B cell (primary cell): ENCODE results near the gene ITIH3. TPM values are rescaled to one million over a fixed set of nuclear protein-coding genes. Genes with fewer than 3 reads are reported as not detected.

Experiments used
- ATAC-seq: fragments of 200-7000 bp; cut with Tn5 transposase; one replicate; pipeline ENCODE4 v1.10.0; 2021; ENCODE audit warnings: low read depth, mild to moderate bottlenecking, moderate number of reproducible peaks, moderate library complexity
- CTCF ChIA-PET: fragments of 350-600 bp; sonication (Branson Sonifier 250); formaldehyde crosslinking; loops from one replicate; lab custom pipeline; 2021; ENCODE audit warnings: antibody characterized with exemption, inconsistent platforms; lab: Charles Lee
- POLR2A ChIA-PET: fragments of 350-600 bp; sonication (Branson Sonifier 250); formaldehyde crosslinking; loops from one replicate; lab custom pipeline; 2021; ENCODE audit warnings: antibody characterized with exemption; lab: Charles Lee
- DNase-seq: peaks from one replicate; pipeline ENCODE4 v3.0.0; 2013
- H2AFZ ChIP-seq: 2 replicates; pipeline ENCODE4 v1.6.1; 2012; ENCODE audit warnings: mild to moderate bottlenecking, low read depth, low read length; ENCODE audit not compliant: insufficient read depth, poor library complexity, severe bottlenecking
- H3K27ac ChIP-seq, 2 donors: 1 replicate in 1 of 2; 2 replicates in 1 of 2; pipeline ENCODE4 v1.5.1; 2012 to 2013; ENCODE audit warnings: low read length in 2 of 2, mild to moderate bottlenecking in 2 of 2, moderate library complexity in 1 of 2
- H3K27me3 ChIP-seq, 4 experiments: fragments of 200-600 bp in 1 of 4; sonication (generic) in 1 of 4; replicated peaks in 1 of 4; 1 replicate in 2 of 4; 2 replicates in 2 of 4; pipeline versions ENCODE4 v1.6.1 to v1.7.0; 2013 to 2016; ENCODE audit warnings: low read length in 3 of 4, mild to moderate bottlenecking in 2 of 4, mixed read lengths in 1 of 4, moderate library complexity in 1 of 4; ENCODE audit not compliant: insufficient read depth in 4 of 4, control insufficient read depth in 3 of 4; ENCODE audit errors: control extremely low read depth in 1 of 4
- H3K36me3 ChIP-seq, 2 experiments: replicated peaks in 1 of 2; 1 replicate in 1 of 2; 2 replicates in 1 of 2; pipeline versions ENCODE4 v1.6.1 to v1.7.1; 2013; ENCODE audit warnings: low read length in 1 of 2; ENCODE audit not compliant: insufficient read depth in 2 of 2, control insufficient read depth in 1 of 2; ENCODE audit errors: control extremely low read depth in 1 of 2, extremely low read depth in 1 of 2
- H3K4me1 ChIP-seq, 2 donors: fragments of 200-600 bp in 1 of 2; sonication (generic) in 1 of 2; 1 replicate in 1 of 2; 2 replicates in 1 of 2; pipeline versions ENCODE4 v1.5.1 to v1.6.1; 2013 to 2017; ENCODE audit warnings: low read length in 2 of 2; ENCODE audit not compliant: control insufficient read depth in 2 of 2, insufficient read depth in 2 of 2
- H3K4me2 ChIP-seq: replicated peaks from 2 replicates; pipeline ENCODE3; 2012; ENCODE audit warnings: mild to moderate bottlenecking, low read depth, low read length; ENCODE audit not compliant: poor library complexity, severe bottlenecking
- H3K4me3 ChIP-seq, 5 experiments: fragments of 200-600 bp in 1 of 5; sonication (generic) in 1 of 5; 1 replicate in 3 of 5; 2 replicates in 2 of 5; pipeline versions ENCODE4 v1.5.1 to v1.7.0; 2011 to 2016; ENCODE audit warnings: low read length in 4 of 5, mild to moderate bottlenecking in 4 of 5, low read depth in 2 of 5, control low read depth in 1 of 5, moderate library complexity in 1 of 5; ENCODE audit not compliant: insufficient read depth in 1 of 5; ENCODE audit errors: control extremely low read depth in 1 of 5, extremely low read depth in 1 of 5
- H3K79me2 ChIP-seq: fragments of 200-600 bp; sonication (generic); one replicate; pipeline ENCODE4 v1.6.0; 2016; ENCODE audit warnings: low read length; ENCODE audit not compliant: control insufficient read depth, insufficient read depth
- H3K9ac ChIP-seq: fragments of 200-600 bp; sonication (generic); 2 replicates; pipeline ENCODE4 v1.6.1; 2017; ENCODE audit warnings: mild to moderate bottlenecking, low read length, moderate library complexity
- H3K9me3 ChIP-seq, 3 donors: one replicate each; pipeline versions ENCODE4 v1.6.1 to v1.7.1; 2013; ENCODE audit warnings: low read length in 2 of 3; ENCODE audit not compliant: control insufficient read depth in 2 of 3, insufficient read depth in 1 of 3; ENCODE audit errors: control extremely low read depth in 1 of 3
- H4K20me1 ChIP-seq: 2 replicates; pipeline ENCODE4 v1.6.0; 2012; ENCODE audit warnings: mild to moderate bottlenecking, low read length; ENCODE audit not compliant: insufficient read depth, control insufficient read depth, poor library complexity, severe bottlenecking
- H3K27ac Mint-ChIP-seq: one replicate; pipeline ENCODE4 v1.8.0; 2021; ENCODE audit warnings: mixed read lengths
- H3K27me3 Mint-ChIP-seq: one replicate; pipeline ENCODE4 v1.8.0; 2021; ENCODE audit warnings: mixed read lengths
- H3K4me1 Mint-ChIP-seq: one replicate; pipeline ENCODE4 v1.8.0; 2021; ENCODE audit warnings: mixed read lengths
- H3K4me3 Mint-ChIP-seq: one replicate; pipeline ENCODE4 v1.8.0; 2021; ENCODE audit warnings: mixed read lengths
- H3K9me3 Mint-ChIP-seq: one replicate; pipeline ENCODE4 v1.8.0; 2022; ENCODE audit warnings: mixed read lengths; ENCODE audit not compliant: insufficient read depth
- EZH2 ChIP-seq: IDR thresholded peaks from 2 replicates; pipeline ENCODE4 v1.6.1; 2012; ENCODE audit warnings: borderline replicate concordance, low read depth, mild to moderate bottlenecking, moderate library complexity, low read length; ENCODE audit not compliant: insufficient read depth, poor library complexity, severe bottlenecking
- WGBS: methylation state at CpG from one replicate; pipeline ENCODE4 v1.1.5; 2013; ENCODE audit warnings: missing lambda C conversion rate; ENCODE audit not compliant: insufficient coverage; 5-methylcytosine and 5-hydroxymethylcytosine counted together
- intact Hi-C: fragments of 100-400 bp; cut with micrococcal nuclease; formaldehyde crosslinking; loops from one replicate; pipeline ENCODE4 v1.10.0; 2022
- polyA plus RNA-seq: library from polyadenylated mRNA; depleted of rRNA; stranded (reverse); fragments of >200 nt; gene quantifications from 2 replicates; pipeline ENCODE4 v1.2.3, GENCODE V29; 2012
- total RNA-seq, 2 donors: library from RNA; stranded (reverse); fragments of 120-200 nt in 1 of 2; gene quantifications; 1 replicate in 1 of 2; 2 replicates in 1 of 2; pipeline versions ENCODE4 v1.2.3 to v1.2.4, GENCODE V29; 2013 to 2022
- TF ChIP-seq, protein P1 (sequence below): fragments of 200-600 bp; IDR thresholded peaks from one replicate; pipeline ENCODE4 v1.8.0; 2022; ENCODE audit warnings: antibody characterized with exemption, mild to moderate bottlenecking

ITIH3 gene
- total and polyA plus RNA-seq, 2 donors (not counting 1 experiment from before 2014, with no cell fraction given), result not detected

DNA sequence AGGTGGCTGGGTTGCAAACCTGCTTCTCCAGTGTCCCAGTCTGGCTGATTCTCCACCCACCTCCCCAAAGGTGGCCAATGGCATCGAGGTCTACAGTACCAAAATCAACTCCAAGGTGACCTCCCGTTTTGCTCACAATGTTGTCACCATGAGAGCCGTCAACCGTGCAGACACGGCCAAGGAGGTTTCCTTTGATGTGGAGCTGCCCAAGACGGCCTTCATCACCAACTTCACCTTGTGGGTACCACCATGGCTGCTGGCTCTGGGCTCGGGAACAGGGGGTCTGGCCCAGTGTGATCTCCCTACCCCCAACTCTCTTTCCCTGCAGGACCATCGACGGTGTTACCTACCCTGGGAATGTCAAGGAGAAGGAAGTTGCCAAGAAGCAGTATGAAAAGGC is 1.8 kb downstream of the ITIH3 start:
- DNase-seq, result no peak
- H3K9me3 Mint-ChIP-seq, result no peaks in the 10 kb centered on the region
- Histone ChIP-seq H3K9ac (no peak overlapping the region), H3K36me3 (no peaks in the 10 kb centered on the region), H3K27me3 (no peaks in the 10 kb centered on the region), H3K9me3 (no peaks in the 10 kb centered on the region), H3K27ac (no peak overlapping the region), H3K4me3 (no peak overlapping the region), H3K4me1 (no peaks in the 10 kb centered on the region), H2AFZ (no peak overlapping the region), H3K79me2 (no peaks in the 10 kb centered on the region), H4K20me1 (no peaks in the 10 kb centered on the region), H3K4me2 (no peak overlapping the region)
- H3K4me1 Mint-ChIP-seq, result no peaks in the 10 kb centered on the region
- CTCF ChIA-PET, result no interaction called here
- no peaks in the 10 kb centered on the region for H3K27me3 Mint-ChIP-seq
- TF ChIP-seq, protein P1, sequence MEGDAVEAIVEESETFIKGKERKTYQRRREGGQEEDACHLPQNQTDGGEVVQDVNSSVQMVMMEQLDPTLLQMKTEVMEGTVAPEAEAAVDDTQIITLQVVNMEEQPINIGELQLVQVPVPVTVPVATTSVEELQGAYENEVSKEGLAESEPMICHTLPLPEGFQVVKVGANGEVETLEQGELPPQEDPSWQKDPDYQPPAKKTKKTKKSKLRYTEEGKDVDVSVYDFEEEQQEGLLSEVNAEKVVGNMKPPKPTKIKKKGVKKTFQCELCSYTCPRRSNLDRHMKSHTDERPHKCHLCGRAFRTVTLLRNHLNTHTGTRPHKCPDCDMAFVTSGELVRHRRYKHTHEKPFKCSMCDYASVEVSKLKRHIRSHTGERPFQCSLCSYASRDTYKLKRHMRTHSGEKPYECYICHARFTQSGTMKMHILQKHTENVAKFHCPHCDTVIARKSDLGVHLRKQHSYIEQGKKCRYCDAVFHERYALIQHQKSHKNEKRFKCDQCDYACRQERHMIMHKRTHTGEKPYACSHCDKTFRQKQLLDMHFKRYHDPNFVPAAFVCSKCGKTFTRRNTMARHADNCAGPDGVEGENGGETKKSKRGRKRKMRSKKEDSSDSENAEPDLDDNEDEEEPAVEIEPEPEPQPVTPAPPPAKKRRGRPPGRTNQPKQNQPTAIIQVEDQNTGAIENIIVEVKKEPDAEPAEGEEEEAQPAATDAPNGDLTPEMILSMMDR, result no peak
- no peak for TF ChIP-seq EZH2
- H3K27ac Mint-ChIP-seq, result no peak overlapping the region
- whole genome bisulfite sequencing, result 83% methylated on average over 5 of the region's 9 CpGs
- no peak overlapping the region for H3K4me3 Mint-ChIP-seq
- intact Hi-C loops, result no loop called here
- POLR2A ChIA-PET, result no interaction called here
- no peak for ATAC-seq

DNA sequence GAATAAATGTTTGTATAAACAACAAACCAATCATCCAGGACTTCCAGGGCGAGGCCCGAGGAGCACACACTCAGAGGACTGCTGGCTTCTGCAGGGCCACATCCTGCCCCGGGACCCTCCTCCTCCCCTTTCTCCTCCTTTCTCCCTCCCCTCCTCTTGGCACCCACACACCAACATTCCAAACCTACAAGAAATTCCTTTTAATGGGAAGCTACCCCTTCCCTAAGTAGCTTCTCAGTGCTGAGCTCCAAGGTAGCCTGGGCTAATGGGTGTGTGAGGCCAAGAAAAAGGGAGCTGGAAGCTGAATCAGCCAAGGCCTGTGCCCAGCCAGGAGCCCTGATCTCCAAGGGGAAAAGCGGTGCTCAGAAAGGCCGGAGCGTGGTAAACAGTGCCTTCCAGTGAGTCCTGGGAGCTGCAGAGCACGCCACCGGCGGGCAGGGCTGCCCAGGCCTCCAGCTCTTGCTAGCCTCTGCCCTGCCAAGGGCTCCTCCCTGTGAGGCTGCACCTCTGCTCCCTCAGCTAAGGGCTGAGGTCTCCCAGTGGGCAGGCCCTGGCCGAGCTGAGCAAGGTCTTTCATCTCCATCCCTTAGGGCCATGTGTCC is 3.9 kb downstream of the ITIH3 start:
- Histone ChIP-seq H3K9ac (no peak overlapping the region), H3K27ac (no peak overlapping the region), H2AFZ (no peak overlapping the region), H3K36me3 (no peaks in the 10 kb centered on the region), H3K79me2 (no peaks in the 10 kb centered on the region), H3K9me3 (no peaks in the 10 kb centered on the region), H4K20me1 (no peaks in the 10 kb centered on the region), H3K4me3 (no peak overlapping the region), H3K27me3 (no peaks in the 10 kb centered on the region), H3K4me1 (no peaks in the 10 kb centered on the region), H3K4me2 (no peak overlapping the region)
- no peak for TF ChIP-seq EZH2
- TF ChIP-seq, protein P1, result no peak
- intact Hi-C loops, result no loop called here
- ATAC-seq (no peak), DNase-seq (no peak)
- POLR2A ChIA-PET, result no interaction called here
- H3K9me3 Mint-ChIP-seq, result no peaks in the 10 kb centered on the region
- CTCF ChIA-PET, result interaction anchor here (1.1 to 1.6 kb wide), 2 partner anchors 40 to 56 kb away, joined by 3 to 6 read pairs; no protein-coding TSS in a partner anchor
- no peak overlapping the region for H3K27ac Mint-ChIP-seq
- no peaks in the 10 kb centered on the region for H3K4me1 Mint-ChIP-seq
- WGBS, result 90% methylated on average over 10 of the region's 10 CpGs
- no peak overlapping the region for H3K4me3 Mint-ChIP-seq
- no peaks in the 10 kb centered on the region for H3K27me3 Mint-ChIP-seq
